Skin of body (tissue), 2 donors: ENCODE results near the gene SOX5. TPM values are rescaled to one million over a fixed set of nuclear protein-coding genes. Genes with fewer than 3 reads are reported as not detected.
"Not testable (repeated sequence)": the region's sequence is repeated elsewhere in the genome, so short reads cannot be mapped to it uniquely, and the experiment has no call there.

Experiments
- DNase-seq: peaks from one replicate; lab custom pipeline; 2025; lab: John Stamatoyannopoulos, UW
- total RNA-seq: library from RNA; depleted of rRNA; stranded (reverse); fragments of >200 nt; gene quantifications from one replicate; pipeline ENCODE4 v1.2.3, GENCODE V29; 2014

The SOX5 gene
- total RNA-seq, 1 donor from 2014 or later = 16.4 TPM

GRCh38 chr12:23843958-23844357, 105.5 kb downstream of the SOX5 start:
- DNase-seq = no peak

GRCh38 chr12:23834076-23834475, 115.4 kb downstream of the SOX5 start:
- DNase-seq = no peak

GRCh38 chr12:23831739-23832138, 117.7 kb downstream of the SOX5 start:
- no peak for DNase-seq

- DNase-seq = no peak
Observed at GRCh38 chr12:23830210-23830609, 119.3 kb downstream of the SOX5 start.

GRCh38 chr12:23827353-23827752, 122.1 kb downstream of the SOX5 start:
- no peak for DNase-seq

GRCh38 chr12:23825124-23825523, 124.3 kb downstream of the SOX5 start:
- DNase-seq = not testable (repeated sequence)

GRCh38 chr12:23824358-23824757, 125.1 kb downstream of the SOX5 start:
- DNase-seq = no peak

- DNase-seq = not testable (repeated sequence)
Observed at GRCh38 chr12:23822883-23823282, 126.6 kb downstream of the SOX5 start.

GRCh38 chr12:23817345-23817744, 132.1 kb downstream of the SOX5 start:
- DNase-seq = no peak

GRCh38 chr12:23816394-23816851, 133.0 kb downstream of the SOX5 start:
- no peak for DNase-seq

GRCh38 chr12:23815810-23816209, 133.7 kb downstream of the SOX5 start:
- DNase-seq = no peak

GRCh38 chr12:23813206-23813605, 136.3 kb downstream of the SOX5 start:
- no peak for DNase-seq

GRCh38 chr12:23810329-23810902, 139.1 kb downstream of the SOX5 start:
- DNase-seq = no peak

- DNase-seq = no peak
Observed at GRCh38 chr12:23803540-23803939, 145.9 kb downstream of the SOX5 start.

- no peak for DNase-seq
Observed at GRCh38 chr12:23795494-23795893, 154.0 kb downstream of the SOX5 start.

GRCh38 chr12:23781118-23781517, 168.4 kb downstream of the SOX5 start:
- DNase-seq = no peak

GRCh38 chr12:23775208-23775607, 174.3 kb downstream of the SOX5 start:
- no peak for DNase-seq

GRCh38 chr12:23771240-23771949, 178.1 kb downstream of the SOX5 start:
- DNase-seq = no peak

- no peak for DNase-seq
Observed at GRCh38 chr12:23770202-23770938, 179.1 kb downstream of the SOX5 start.

GRCh38 chr12:23767834-23768233, 181.6 kb downstream of the SOX5 start:
- DNase-seq = no peak

GRCh38 chr12:23763724-23764123, 185.7 kb downstream of the SOX5 start:
- DNase-seq = no peak

GRCh38 chr12:23760495-23760894, 189.0 kb downstream of the SOX5 start:
- no peak for DNase-seq

- DNase-seq = no peak
Observed at GRCh38 chr12:23758608-23759007, 190.9 kb downstream of the SOX5 start.
